Mammary epithelial cell (primary cell): ENCODE data around the gene NEDD4.

Experiments
- CTCF ChIP-seq, 2 donors: IDR thresholded peaks in 1 of 2; conservative IDR thresholded peaks in 1 of 2; 2 replicates each; pipeline ENCODE4 v1.5.1; 2011 to 2012; ENCODE audit warnings: inconsistent platforms in 2 of 2, low read length in 2 of 2, mild to moderate bottlenecking in 2 of 2, control low read depth in 1 of 2, low read depth in 1 of 2; ENCODE audit not compliant: insufficient read depth in 1 of 2; ENCODE audit errors: extremely low read depth in 1 of 2
- EZH2 ChIP-seq: IDR thresholded peaks from 2 replicates; pipeline ENCODE4 v1.6.1; 2012; ENCODE audit warnings: low read length, inconsistent platforms, borderline replicate concordance

- no peak for TF ChIP-seq CTCF (conservative IDR thresholded peaks at IDR 0.05 in 1 of 2, IDR thresholded peaks at IDR 0.05 in 1 of 2; ENCODE audit: extremely low read depth in 1 of 2, insufficient read depth in 1 of 2, low read depth in 1 of 2, low read length in 2 of 2)
- TF ChIP-seq EZH2: no peak
These were observed 132.9 kb downstream of the NEDD4 start for GRCh38 chr15:55860468-55860867.
